ENCODE measurements around the gene ABCB11.

DNA sequence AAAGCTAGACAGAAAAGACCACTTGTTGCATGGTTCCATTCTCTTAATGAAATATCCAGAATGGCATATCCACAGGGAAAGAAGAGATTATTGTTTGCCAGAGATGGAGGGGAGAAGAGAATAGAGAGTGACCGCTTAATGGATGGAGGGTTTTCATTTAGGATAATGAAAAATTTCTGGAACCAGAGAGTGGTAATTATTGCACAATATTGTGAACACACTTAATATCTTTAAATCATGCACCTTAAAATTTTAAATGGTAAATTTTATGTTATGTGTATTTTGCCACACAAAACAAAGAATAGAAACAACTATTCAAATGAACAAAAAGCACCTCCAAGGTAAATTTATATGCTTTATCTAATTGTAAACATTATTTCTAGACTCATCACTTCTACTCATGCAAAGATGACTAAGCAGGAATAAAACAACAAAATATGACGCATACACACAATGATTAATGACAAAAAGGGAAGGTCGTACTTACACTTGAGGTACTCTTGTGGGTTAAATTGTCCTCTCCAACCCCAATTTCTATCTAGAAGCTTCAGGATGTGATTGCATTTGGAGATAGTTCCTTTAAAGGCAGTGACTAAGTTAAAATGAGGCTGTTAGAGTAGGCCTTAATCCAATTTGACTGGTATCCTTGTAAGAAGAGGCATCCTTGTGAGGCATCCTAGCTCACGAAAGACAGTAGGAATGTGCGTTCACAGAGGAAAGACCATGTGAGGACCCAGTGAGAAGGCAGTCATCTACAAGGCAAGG, 19.5 kb upstream of the ABCB11 start:
- no peak for TF ChIP-seq CTCF (IDR thresholded peaks at IDR 0.05; ENCODE audit: low read depth, low read length)
- no peak for TF ChIP-seq EZH2phosphoT487 (IDR thresholded peaks at IDR 0.05; ENCODE audit: low read depth)

Measured in OCI-LY3 (cell line).